K562 (cell line): Measurements from ENCODE around the gene CLIC3. TPM values are rescaled to one million over a fixed set of nuclear protein-coding genes. Genes with fewer than 3 reads are reported as not detected.

Experiments used
- BDP1 ChIP-seq: IDR thresholded peaks from 3 replicates; pipeline ENCODE4 v1.6.1; 2011; ENCODE audit not compliant: insufficient read length, insufficient read depth
- ETV6 ChIP-seq, 3 experiments: fragments of 150-350 bp in 1 of 3; sonication (generic) in 1 of 3; formaldehyde crosslinking in 1 of 3; IDR thresholded peaks; 2 replicates each; pipeline versions ENCODE4 v1.6.1 to v1.8.0; 2014 to 2022; ENCODE audit warnings: borderline replicate concordance in 2 of 3, low read depth in 2 of 3, antibody characterized with exemption in 1 of 3, low read length in 1 of 3, mild to moderate bottlenecking in 1 of 3, missing genetic modification reagents in 1 of 3
- HMG20B ChIP-seq: fragments of 250-450 bp; sonication (Bioruptor Pico); IDR thresholded peaks from 2 replicates; pipeline ENCODE4 v1.5.0; 2021; ENCODE audit warnings: mild to moderate bottlenecking
- HSF4 ChIP-seq: fragments of 250-450 bp; sonication (Bioruptor Pico); IDR thresholded peaks from 2 replicates; pipeline ENCODE4 v2.1.2; 2022; ENCODE audit warnings: mild to moderate bottlenecking, moderate library complexity, borderline replicate concordance
- KHSRP ChIP-seq: fragments of 450-650 bp; IDR thresholded peaks from 2 replicates; pipeline ENCODE4 v1.6.1; 2017
- MIER1 ChIP-seq: fragments of 450-650 bp; IDR thresholded peaks from 2 replicates; pipeline ENCODE4 v1.6.1; 2016; ENCODE audit warnings: antibody characterized with exemption, mild to moderate bottlenecking, low read depth
- RFX1 ChIP-seq: fragments of 450-650 bp; IDR thresholded peaks from 2 replicates; pipeline ENCODE4 v1.6.1; 2016; ENCODE audit warnings: mild to moderate bottlenecking, moderate library complexity
- SRSF7 ChIP-seq: fragments of 200-400 bp; formaldehyde crosslinking; optimal IDR thresholded peaks from 2 replicates; pipeline ENCODE3; 2017; ENCODE audit warnings: mild to moderate bottlenecking, low read depth, low read length
- TEAD2 ChIP-seq: fragments of 450-650 bp; IDR thresholded peaks from 2 replicates; pipeline ENCODE4 v1.6.1; 2016; ENCODE audit warnings: missing genetic modification characterization, control low read depth, missing compliant biosample characterization
- ZEB2 ChIP-seq: fragments of 450-650 bp; IDR thresholded peaks from 2 replicates; pipeline ENCODE4 v1.6.1; 2016
- polyA plus RNA-seq, 8 experiments: library from polyadenylated mRNA; depleted of rRNA in 4 of 8; stranded (reverse) in 5 of 8; unstranded in 3 of 8; fragments of >200 nt; fragmentation: Nextera tagmentation in 2 of 8; fragmentation: Illumina TruSeq in 1 of 8; extraction: Ambion mirVana in 2 of 8; extraction: Trizol in 1 of 8; gene quantifications; 2 replicates each; pipeline versions ENCODE4 v1.2.1 to v1.2.3, GENCODE V29; 2011 to 2014; ENCODE audit warnings: inconsistent platforms in 1 of 8, missing spikeins in 1 of 8
- total RNA-seq, 7 experiments: library from RNA; depleted of rRNA in 6 of 7; stranded (reverse); fragments of >200 nt in 6 of 7; fragmentation: Illumina TruSeq in 2 of 7; extraction: Trizol in 2 of 7; gene quantifications; 2 replicates each; pipeline versions ENCODE4 v1.2.1 to v1.2.3, GENCODE V29; 2011 to 2021; ENCODE audit warnings: low replicate concordance in 1 of 7
- TF ChIP-seq, protein P1 (sequence below): fragments of 250-450 bp; sonication (Bioruptor Pico); IDR thresholded peaks from 2 replicates; pipeline ENCODE4 v1.9.0; 2021; ENCODE audit warnings: mild to moderate bottlenecking, inconsistent platforms
- TF ChIP-seq, protein P2 (sequence below): IDR thresholded peaks from 2 replicates; pipeline ENCODE4 v1.6.1; 2014; ENCODE audit warnings: antibody characterized with exemption
- TF ChIP-seq, protein P3 (sequence below): fragments of 250-450 bp; sonication (Bioruptor Pico); IDR thresholded peaks from 2 replicates; pipeline ENCODE4 v1.4.0; 2020
- TF ChIP-seq, protein P4 (sequence below): IDR thresholded peaks from 2 replicates; pipeline ENCODE4 v1.6.1; 2012; ENCODE audit warnings: low read depth, low read length, improper control_type of control experiment, borderline replicate concordance

Gene CLIC3
- total and polyA plus RNA-seq, 9 of the 15 experiments (the other 6 are each of a cell fraction or from before 2014, with no cell fraction given) = 0.27 to 0.29 TPM; not detected in 7

DNA sequence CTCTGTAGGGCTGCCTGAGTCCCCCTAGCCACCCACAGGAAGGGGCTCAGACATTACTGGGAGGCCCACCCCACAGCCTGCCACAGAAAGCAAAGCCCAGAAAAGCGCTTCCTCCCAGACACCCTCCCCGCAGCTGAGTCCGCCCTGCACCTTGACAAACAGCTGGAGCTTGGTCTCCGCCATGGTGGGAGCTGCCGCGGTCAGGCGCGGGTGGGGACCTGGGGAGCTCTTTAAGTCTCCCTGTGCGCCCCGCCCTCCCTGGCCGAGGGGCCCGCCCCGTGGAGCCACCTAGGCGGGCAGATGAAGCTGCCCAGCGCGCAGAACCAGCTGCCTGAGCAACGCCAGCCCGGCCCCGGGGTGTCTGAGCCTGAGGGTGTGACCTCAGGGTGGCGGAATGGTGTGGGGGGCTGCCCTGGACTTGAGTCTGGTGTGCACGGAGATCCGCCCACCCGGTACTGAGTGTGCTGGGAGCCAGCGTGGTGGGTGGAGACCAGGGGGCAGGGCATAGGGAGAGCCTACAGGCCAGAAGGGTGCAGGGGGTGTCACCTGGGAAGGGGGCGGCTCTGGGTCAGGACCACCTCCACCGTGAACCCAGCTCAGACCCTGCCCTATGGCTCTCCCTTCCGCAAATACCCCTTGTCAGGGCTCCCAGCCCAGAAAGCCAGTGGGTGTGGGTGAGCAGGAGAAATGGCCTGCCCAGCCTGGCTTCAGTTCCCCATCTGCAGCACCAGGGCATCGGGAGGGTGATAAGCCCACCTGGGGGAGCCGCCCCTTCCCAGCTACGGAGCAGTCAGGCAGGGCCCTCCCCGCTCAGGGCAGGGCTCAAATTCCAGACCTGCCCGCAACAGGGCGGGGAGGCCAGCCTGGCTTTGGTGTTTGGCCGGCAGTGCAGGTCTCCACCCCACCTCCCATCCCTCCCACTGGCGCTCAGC, at the start of gene CLIC3 (continued):
- TF ChIP-seq ETV6 (IDR thresholded peaks at IDR 0.05; ENCODE audit: borderline replicate concordance in 1 of 2, low read depth in 2 of 2, low read length in 1 of 2) = no peak
- TF ChIP-seq ETV6 (CRISPR knock-in tag; IDR thresholded peaks at IDR 0.05; ENCODE audit: borderline replicate concordance) = no peak
- no peak for TF ChIP-seq BDP1
- TF ChIP-seq, protein P1, sequence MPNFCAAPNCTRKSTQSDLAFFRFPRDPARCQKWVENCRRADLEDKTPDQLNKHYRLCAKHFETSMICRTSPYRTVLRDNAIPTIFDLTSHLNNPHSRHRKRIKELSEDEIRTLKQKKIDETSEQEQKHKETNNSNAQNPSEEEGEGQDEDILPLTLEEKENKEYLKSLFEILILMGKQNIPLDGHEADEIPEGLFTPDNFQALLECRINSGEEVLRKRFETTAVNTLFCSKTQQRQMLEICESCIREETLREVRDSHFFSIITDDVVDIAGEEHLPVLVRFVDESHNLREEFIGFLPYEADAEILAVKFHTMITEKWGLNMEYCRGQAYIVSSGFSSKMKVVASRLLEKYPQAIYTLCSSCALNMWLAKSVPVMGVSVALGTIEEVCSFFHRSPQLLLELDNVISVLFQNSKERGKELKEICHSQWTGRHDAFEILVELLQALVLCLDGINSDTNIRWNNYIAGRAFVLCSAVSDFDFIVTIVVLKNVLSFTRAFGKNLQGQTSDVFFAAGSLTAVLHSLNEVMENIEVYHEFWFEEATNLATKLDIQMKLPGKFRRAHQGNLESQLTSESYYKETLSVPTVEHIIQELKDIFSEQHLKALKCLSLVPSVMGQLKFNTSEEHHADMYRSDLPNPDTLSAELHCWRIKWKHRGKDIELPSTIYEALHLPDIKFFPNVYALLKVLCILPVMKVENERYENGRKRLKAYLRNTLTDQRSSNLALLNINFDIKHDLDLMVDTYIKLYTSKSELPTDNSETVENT (CRISPR knock-in tag) = no peak
- no peak for TF ChIP-seq HSF4 (CRISPR knock-in tag)
- no peak for TF ChIP-seq TEAD2
- no peak for TF ChIP-seq SRSF7
- no peak for TF ChIP-seq HMG20B (CRISPR knock-in tag)
- no peak for TF ChIP-seq KHSRP
- TF ChIP-seq MIER1 = no peak
- TF ChIP-seq, protein P2, sequence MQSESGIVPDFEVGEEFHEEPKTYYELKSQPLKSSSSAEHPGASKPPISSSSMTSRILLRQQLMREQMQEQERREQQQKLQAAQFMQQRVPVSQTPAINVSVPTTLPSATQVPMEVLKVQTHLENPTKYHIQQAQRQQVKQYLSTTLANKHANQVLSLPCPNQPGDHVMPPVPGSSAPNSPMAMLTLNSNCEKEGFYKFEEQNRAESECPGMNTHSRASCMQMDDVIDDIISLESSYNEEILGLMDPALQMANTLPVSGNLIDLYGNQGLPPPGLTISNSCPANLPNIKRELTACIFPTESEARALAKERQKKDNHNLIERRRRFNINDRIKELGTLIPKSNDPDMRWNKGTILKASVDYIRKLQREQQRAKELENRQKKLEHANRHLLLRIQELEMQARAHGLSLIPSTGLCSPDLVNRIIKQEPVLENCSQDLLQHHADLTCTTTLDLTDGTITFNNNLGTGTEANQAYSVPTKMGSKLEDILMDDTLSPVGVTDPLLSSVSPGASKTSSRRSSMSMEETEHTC = no peak
- TF ChIP-seq, protein P3, sequence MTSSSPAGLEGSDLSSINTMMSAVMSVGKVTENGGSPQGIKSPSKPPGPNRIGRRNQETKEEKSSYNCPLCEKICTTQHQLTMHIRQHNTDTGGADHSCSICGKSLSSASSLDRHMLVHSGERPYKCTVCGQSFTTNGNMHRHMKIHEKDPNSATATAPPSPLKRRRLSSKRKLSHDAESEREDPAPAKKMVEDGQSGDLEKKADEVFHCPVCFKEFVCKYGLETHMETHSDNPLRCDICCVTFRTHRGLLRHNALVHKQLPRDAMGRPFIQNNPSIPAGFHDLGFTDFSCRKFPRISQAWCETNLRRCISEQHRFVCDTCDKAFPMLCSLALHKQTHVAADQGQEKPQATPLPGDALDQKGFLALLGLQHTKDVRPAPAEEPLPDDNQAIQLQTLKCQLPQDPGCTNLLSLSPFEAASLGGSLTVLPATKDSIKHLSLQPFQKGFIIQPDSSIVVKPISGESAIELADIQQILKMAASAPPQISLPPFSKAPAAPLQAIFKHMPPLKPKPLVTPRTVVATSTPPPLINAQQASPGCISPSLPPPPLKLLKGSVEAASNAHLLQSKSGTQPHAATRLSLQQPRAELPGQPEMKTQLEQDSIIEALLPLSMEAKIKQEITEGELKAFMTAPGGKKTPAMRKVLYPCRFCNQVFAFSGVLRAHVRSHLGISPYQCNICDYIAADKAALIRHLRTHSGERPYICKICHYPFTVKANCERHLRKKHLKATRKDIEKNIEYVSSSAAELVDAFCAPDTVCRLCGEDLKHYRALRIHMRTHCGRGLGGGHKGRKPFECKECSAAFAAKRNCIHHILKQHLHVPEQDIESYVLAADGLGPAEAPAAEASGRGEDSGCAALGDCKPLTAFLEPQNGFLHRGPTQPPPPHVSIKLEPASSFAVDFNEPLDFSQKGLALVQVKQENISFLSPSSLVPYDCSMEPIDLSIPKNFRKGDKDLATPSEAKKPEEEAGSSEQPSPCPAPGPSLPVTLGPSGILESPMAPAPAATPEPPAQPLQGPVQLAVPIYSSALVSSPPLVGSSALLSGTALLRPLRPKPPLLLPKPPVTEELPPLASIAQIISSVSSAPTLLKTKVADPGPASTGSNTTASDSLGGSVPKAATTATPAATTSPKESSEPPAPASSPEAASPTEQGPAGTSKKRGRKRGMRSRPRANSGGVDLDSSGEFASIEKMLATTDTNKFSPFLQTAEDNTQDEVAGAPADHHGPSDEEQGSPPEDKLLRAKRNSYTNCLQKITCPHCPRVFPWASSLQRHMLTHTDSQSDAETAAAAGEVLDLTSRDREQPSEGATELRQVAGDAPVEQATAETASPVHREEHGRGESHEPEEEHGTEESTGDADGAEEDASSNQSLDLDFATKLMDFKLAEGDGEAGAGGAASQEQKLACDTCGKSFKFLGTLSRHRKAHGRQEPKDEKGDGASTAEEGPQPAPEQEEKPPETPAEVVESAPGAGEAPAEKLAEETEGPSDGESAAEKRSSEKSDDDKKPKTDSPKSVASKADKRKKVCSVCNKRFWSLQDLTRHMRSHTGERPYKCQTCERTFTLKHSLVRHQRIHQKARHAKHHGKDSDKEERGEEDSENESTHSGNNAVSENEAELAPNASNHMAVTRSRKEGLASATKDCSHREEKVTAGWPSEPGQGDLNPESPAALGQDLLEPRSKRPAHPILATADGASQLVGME (CRISPR knock-in tag) = no peak
- TF ChIP-seq ZEB2 = 0 out of 2 replicates have a peak, but pooled peaks have one; percentile 23
- TF ChIP-seq, protein P4, sequence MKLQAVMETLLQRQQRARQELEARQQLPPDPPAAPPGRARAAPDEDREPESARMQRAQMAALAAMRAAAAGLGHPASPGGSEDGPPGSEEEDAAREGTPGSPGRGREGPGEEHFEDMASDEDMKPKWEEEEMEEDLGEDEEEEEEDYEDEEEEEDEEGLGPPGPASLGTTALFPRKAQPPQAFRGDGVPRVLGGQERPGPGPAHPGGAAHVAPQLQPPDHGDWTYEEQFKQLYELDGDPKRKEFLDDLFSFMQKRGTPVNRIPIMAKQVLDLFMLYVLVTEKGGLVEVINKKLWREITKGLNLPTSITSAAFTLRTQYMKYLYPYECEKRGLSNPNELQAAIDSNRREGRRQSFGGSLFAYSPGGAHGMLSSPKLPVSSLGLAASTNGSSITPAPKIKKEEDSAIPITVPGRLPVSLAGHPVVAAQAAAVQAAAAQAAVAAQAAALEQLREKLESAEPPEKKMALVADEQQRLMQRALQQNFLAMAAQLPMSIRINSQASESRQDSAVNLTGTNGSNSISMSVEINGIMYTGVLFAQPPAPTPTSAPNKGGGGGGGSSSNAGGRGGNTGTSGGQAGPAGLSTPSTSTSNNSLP = no peak
- no peak for TF ChIP-seq RFX1
